K562 (cell line): ENCODE results near the gene ABCA7. TPM values are rescaled to one million over a fixed set of nuclear protein-coding genes. Genes with fewer than 3 reads are reported as not detected.

ENCODE experiments used
- ATAC-seq: fragments of 200-7000 bp; cut with Tn5 transposase; 3 replicates; pipeline ENCODE4 v1.9.1; 2020; ENCODE audit warnings: moderate library complexity
- BruUV-seq: library from RNA; stranded (reverse); fragments of 400-500 nt; replicated peaks from 2 replicates; lab custom pipeline; 2021; lab: Mats Ljungman, UMichigan
- CTCF ChIA-PET: fragments of 300-600 bp; formaldehyde crosslinking; extraction: SDS; loops from one replicate; lab custom pipeline; 2021; ENCODE audit warnings: low intra/inter-chr PET ratio; lab: Yijun Ruan, JAX
- POLR2A ChIA-PET: fragments of 300-600, 350-650 bp; sonication (Branson Sonifier 250); formaldehyde crosslinking; extraction: SDS; loops from one replicate; lab custom pipeline; 2021; ENCODE audit warnings: antibody characterized with exemption, inconsistent platforms; lab: Yijun Ruan, JAX
- DNase-seq, 4 experiments: peaks; one replicate each; pipeline versions ENCODE4 v3.0.0 to v3.0.0-alpha.2; 2011 to 2018; ENCODE audit warnings: low spot score in 3 of 4, mixed read lengths in 3 of 4; ENCODE audit errors: extremely low read depth in 1 of 4
- FAIRE-seq: peaks from 2 replicates; lab custom pipeline; 2011; peaks lifted over from hg19 to GRCh38; lab: Jason Lieb, UNC
- H2AFZ ChIP-seq: 2 replicates; pipeline ENCODE4 v1.6.0; 2011; ENCODE audit warnings: low read depth, low read length, control low read depth, inconsistent platforms
- H3K27ac ChIP-seq: fragments of 200-600 bp; 3 replicates; pipeline ENCODE4 v1.8.0; 2011; ENCODE audit warnings: low read depth, mild to moderate bottlenecking, control low read depth, inconsistent platforms, low read length, moderate library complexity, mixed read lengths; ENCODE audit errors: extremely low read depth
- H3K27me3 ChIP-seq, 2 experiments: fragments of 300-600 bp in 1 of 2; 2 replicates in 1 of 2; 3 replicates in 1 of 2; pipeline versions ENCODE4 v1.6.0 to v1.8.0; 2011; ENCODE audit warnings: inconsistent platforms in 2 of 2, low read length in 2 of 2, mild to moderate bottlenecking in 1 of 2, mixed read lengths in 1 of 2, moderate library complexity in 1 of 2; ENCODE audit not compliant: control insufficient read depth in 2 of 2, insufficient read depth in 2 of 2
- H3K36me3 ChIP-seq: fragments of 300-600 bp; 3 replicates; pipeline ENCODE4 v1.8.0; 2011; ENCODE audit warnings: mild to moderate bottlenecking, low read length, inconsistent platforms; ENCODE audit not compliant: control insufficient read depth, insufficient read depth
- H3K4me1 ChIP-seq, 2 experiments: fragments of 200-600 bp in 1 of 2; replicated peaks in 1 of 2; 2 replicates in 1 of 2; 3 replicates in 1 of 2; pipeline versions ENCODE4 v1.5.1 to v1.8.0; 2011; ENCODE audit warnings: inconsistent platforms in 2 of 2, low read length in 2 of 2, mild to moderate bottlenecking in 1 of 2, mixed read lengths in 1 of 2, moderate library complexity in 1 of 2; ENCODE audit not compliant: control insufficient read depth in 2 of 2, insufficient read depth in 2 of 2
- H3K4me2 ChIP-seq: 2 replicates; pipeline ENCODE4 v1.6.1; 2011; ENCODE audit warnings: low read length, control low read depth, inconsistent platforms, mixed read lengths; ENCODE audit not compliant: insufficient read depth
- H3K4me3 ChIP-seq: fragments of 200-600 bp; sonication (generic), shearing (Covaris generic); 2 replicates; pipeline ENCODE4 v1.5.1; 2016; ENCODE audit warnings: control low read depth, inconsistent platforms
- H3K79me2 ChIP-seq: fragments of 200-600 bp; 3 replicates; pipeline ENCODE4 v1.8.0; 2011; ENCODE audit warnings: low read length, inconsistent platforms; ENCODE audit not compliant: control insufficient read depth, insufficient read depth
- H3K9ac ChIP-seq, 2 experiments: 2 replicates each; pipeline versions ENCODE4 v1.6.0 to v1.6.1; 2011; ENCODE audit warnings: low read depth in 2 of 2, low read length in 2 of 2, control low read depth in 1 of 2, inconsistent platforms in 1 of 2, mild to moderate bottlenecking in 1 of 2, mixed read lengths in 1 of 2; ENCODE audit not compliant: insufficient read depth in 1 of 2
- H3K9me1 ChIP-seq: one replicate; pipeline ENCODE4 v1.6.0; 2011; ENCODE audit warnings: inconsistent platforms, mild to moderate bottlenecking, low read length, moderate library complexity; ENCODE audit not compliant: control insufficient read depth, insufficient read depth
- H3K9me3 ChIP-seq: replicated peaks from 2 replicates; pipeline ENCODE4 v1.5.1; 2011; ENCODE audit warnings: low read depth, low read length, inconsistent platforms; ENCODE audit not compliant: control insufficient read depth, insufficient read depth
- H4K20me1 ChIP-seq: replicated peaks from 2 replicates; pipeline ENCODE4 v1.6.1; 2011; ENCODE audit warnings: low read length, inconsistent platforms, mixed read lengths; ENCODE audit not compliant: control insufficient read depth, insufficient read depth
- POLR2G ChIP-seq: fragments of 200-400 bp; formaldehyde crosslinking; IDR thresholded peaks from 2 replicates; pipeline ENCODE4 v1.6.1; 2017; ENCODE audit warnings: low read depth, mild to moderate bottlenecking, antibody characterized with exemption, low read length, moderate library complexity
- ZNF695 ChIP-seq: fragments of 450-650 bp; formaldehyde crosslinking; IDR thresholded peaks from 2 replicates; pipeline ENCODE4 v1.4.0; 2020; ENCODE audit warnings: mild to moderate bottlenecking, moderate library complexity
- WGBS: fragments of 100-300 bp; shearing (Covaris generic); methylation state at CpG from one replicate; pipeline ENCODE4 v1.1.6; 2016; ENCODE audit warnings: low coverage, mixed read lengths; ENCODE audit not compliant: insufficient coverage; ENCODE audit errors: missing lambda C conversion rate; 5-methylcytosine and 5-hydroxymethylcytosine counted together
- in situ Hi-C: fragments of 300-500 bp; cut with MboI; formaldehyde crosslinking; loops from 4 replicates; pipeline ENCODE4 v1.15.0; 2018; ENCODE audit warnings: inconsistent platforms, mixed read lengths
- intact Hi-C: fragments of 100-400 bp; cut with micrococcal nuclease; formaldehyde crosslinking; loops from 2 replicates; pipeline ENCODE4 v1.14.2; 2022
- polyA plus RNA-seq, 8 experiments: library from polyadenylated mRNA; depleted of rRNA in 4 of 8; stranded (reverse) in 5 of 8; unstranded in 3 of 8; fragments of >200 nt; fragmentation: Nextera tagmentation in 2 of 8; fragmentation: Illumina TruSeq in 1 of 8; extraction: Ambion mirVana in 2 of 8; extraction: Trizol in 1 of 8; gene quantifications; 2 replicates each; pipeline versions ENCODE4 v1.2.1 to v1.2.3, GENCODE V29; 2011 to 2014; ENCODE audit warnings: inconsistent platforms in 1 of 8, missing spikeins in 1 of 8
- total RNA-seq, 7 experiments: library from RNA; depleted of rRNA in 6 of 7; stranded (reverse); fragments of >200 nt in 6 of 7; fragmentation: Illumina TruSeq in 2 of 7; extraction: Trizol in 2 of 7; gene quantifications; 2 replicates each; pipeline versions ENCODE4 v1.2.1 to v1.2.3, GENCODE V29; 2011 to 2021; ENCODE audit warnings: low replicate concordance in 1 of 7

Gene ABCA7
- total and polyA plus RNA-seq, 9 of the 15 experiments (the other 6 are each of a cell fraction or from before 2014, with no cell fraction given), result 2.3 to 96.1 (median 31.2) TPM

GRCh38 chr19:1110809-1111640 is 71.1 kb downstream of the ABCA7 start:
- H3K79me2 ChIP-seq, result peaks cover 7% of the 10 kb centered on the region; the same call in 2 of the 3 replicates
- H3K9me1 ChIP-seq, result no peaks in the 10 kb centered on the region
- intact Hi-C loops, result loop anchor here (5.0 kb wide), 1 partner anchor 81 kb away; no protein-coding TSS in a partner anchor
- WGBS, result 86% methylated on average over 14 of the region's 18 CpGs
- in situ Hi-C loops, result no loop called here
- H3K36me3 ChIP-seq, result peaks cover 70% of the 10 kb centered on the region; the same call in 2 of the 3 replicates
- POLR2A ChIA-PET, result interaction anchor here (0.7 to 1.0 kb wide), 3 partner anchors 20 to 110 kb away, joined by 4 to 5 read pairs (median 4); no protein-coding TSS in a partner anchor
- peak; percentile 63 for TF ChIP-seq POLR2G
- TF ChIP-seq ZNF695 (CRISPR knock-in tag), result no peak
- TF ChIP-seq, all 486 proteins: peak for 1
- no peak for ATAC-seq
- no peak overlapping the region for H3K4me2 ChIP-seq
- FAIRE-seq, result no peak
- H3K9me3 ChIP-seq, result no peaks in the 10 kb centered on the region
- no peak overlapping the region for H2AFZ ChIP-seq
- no peak overlapping the region for H3K4me3 ChIP-seq
- H3K27me3 ChIP-seq, result no peaks in the 10 kb centered on the region
- H3K27ac ChIP-seq, result no peak overlapping the region
- BruUV-seq, result no TSS peak
- no peak for DNase-seq
- H3K4me1 ChIP-seq, result peaks cover 9 to 85% of the 10 kb centered on the region in 2 experiments
- peak overlapping the region in 1 of 2 experiments; percentile 6; a peak in 1 of 4 replicates for H3K9ac ChIP-seq
- CTCF ChIA-PET, result interaction anchor here (3.8 kb wide), 1 partner anchor 129 kb away, joined by 21 read pairs; the partner anchor contains the start of gene ATP5F1D
- no peaks in the 10 kb centered on the region for H4K20me1 ChIP-seq
